T-helper 1 cell treated with Interleukin-12 subunit alpha and Interleukin-12 subunit beta and Interleukin-4 antibody, amounts not matched to agents 30 μg/mL and 1 μg/mL, for 36 hours (primary cell): ENCODE measurements around the gene STK25.

Experiments used
- H3K27ac Mint-ChIP-seq: one replicate; pipeline ENCODE4 v1.8.0; 2021; ENCODE audit warnings: mild to moderate bottlenecking, mixed read lengths
- H3K27me3 Mint-ChIP-seq: one replicate; pipeline ENCODE4 v1.8.0; 2021; ENCODE audit warnings: low read depth, mixed read lengths
- H3K36me3 Mint-ChIP-seq: one replicate; pipeline ENCODE4 v1.8.0; 2021; ENCODE audit warnings: low read depth, mixed read lengths
- H3K4me1 Mint-ChIP-seq: one replicate; pipeline ENCODE4 v1.8.0; 2021; ENCODE audit warnings: low read depth, mixed read lengths
- H3K4me3 Mint-ChIP-seq: one replicate; pipeline ENCODE4 v1.8.0; 2021; ENCODE audit warnings: mild to moderate bottlenecking, moderate library complexity, mixed read lengths
- H3K9me3 Mint-ChIP-seq: one replicate; pipeline ENCODE4 v1.8.0; 2021; ENCODE audit warnings: mixed read lengths

STK25 gene

DNA sequence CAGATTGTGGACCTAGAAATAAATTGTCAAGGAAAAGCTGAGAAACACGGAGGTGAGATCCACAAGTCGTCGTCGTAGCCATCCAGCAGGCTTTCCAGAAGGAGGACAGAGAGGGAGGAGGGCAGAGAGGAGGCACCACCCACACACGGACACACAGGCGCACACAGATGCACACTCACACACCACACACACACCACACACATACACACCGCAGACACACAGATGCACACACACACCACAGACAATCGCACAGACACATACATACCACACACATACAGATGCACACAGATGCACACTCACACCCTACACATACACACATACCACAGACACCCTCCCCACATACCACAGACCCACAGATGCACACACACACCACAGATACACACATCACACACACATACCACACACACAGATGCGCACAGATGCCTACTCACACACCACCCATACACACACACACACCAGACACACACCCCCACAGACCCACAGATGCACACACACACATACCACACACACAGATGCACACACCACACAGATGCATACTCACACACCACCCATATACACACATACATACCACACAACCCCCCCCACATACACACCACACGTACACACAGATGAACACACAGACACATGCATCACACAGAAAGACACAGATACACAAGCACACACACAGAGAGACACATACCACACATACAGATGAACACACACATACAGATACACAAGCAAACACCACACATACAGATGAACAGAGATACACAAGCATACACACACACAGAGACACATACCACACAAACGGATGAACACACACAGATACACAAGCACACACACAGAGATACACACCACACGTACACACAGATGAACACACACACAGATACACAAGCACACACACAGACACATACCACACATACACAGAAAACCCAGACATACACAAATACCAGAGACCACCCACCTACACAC is 37.4 kb upstream of the STK25 start:
- Mint-ChIP-seq H3K9me3 (no peaks in the 10 kb centered on the region), H3K27me3 (peaks cover 20% of the 10 kb centered on the region), H3K36me3 (no peaks in the 10 kb centered on the region), H3K4me1 (no peaks in the 10 kb centered on the region), H3K4me3 (no peak overlapping the region), H3K27ac (no peak overlapping the region)

- no peaks in the 10 kb centered on the region for H3K36me3 Mint-ChIP-seq
- no peak overlapping the region for H3K4me3 Mint-ChIP-seq
- peaks cover 2% of the 10 kb centered on the region for H3K4me1 Mint-ChIP-seq
- no peak overlapping the region for H3K27ac Mint-ChIP-seq
- H3K9me3 Mint-ChIP-seq = no peaks in the 10 kb centered on the region
- peaks cover 27% of the 10 kb centered on the region for H3K27me3 Mint-ChIP-seq
Observed at GRCh38 chr2:241545106-241545505, 36.7 kb upstream of the STK25 start.

GRCh38 chr2:241542278-241542605 is 33.9 kb upstream of the STK25 start:
- Mint-ChIP-seq H3K4me3 (no peak overlapping the region), H3K27ac (no peak overlapping the region), H3K27me3 (peaks cover 32% of the 10 kb centered on the region), H3K9me3 (no peaks in the 10 kb centered on the region), H3K36me3 (no peaks in the 10 kb centered on the region), H3K4me1 (peaks cover 2% of the 10 kb centered on the region)

DNA sequence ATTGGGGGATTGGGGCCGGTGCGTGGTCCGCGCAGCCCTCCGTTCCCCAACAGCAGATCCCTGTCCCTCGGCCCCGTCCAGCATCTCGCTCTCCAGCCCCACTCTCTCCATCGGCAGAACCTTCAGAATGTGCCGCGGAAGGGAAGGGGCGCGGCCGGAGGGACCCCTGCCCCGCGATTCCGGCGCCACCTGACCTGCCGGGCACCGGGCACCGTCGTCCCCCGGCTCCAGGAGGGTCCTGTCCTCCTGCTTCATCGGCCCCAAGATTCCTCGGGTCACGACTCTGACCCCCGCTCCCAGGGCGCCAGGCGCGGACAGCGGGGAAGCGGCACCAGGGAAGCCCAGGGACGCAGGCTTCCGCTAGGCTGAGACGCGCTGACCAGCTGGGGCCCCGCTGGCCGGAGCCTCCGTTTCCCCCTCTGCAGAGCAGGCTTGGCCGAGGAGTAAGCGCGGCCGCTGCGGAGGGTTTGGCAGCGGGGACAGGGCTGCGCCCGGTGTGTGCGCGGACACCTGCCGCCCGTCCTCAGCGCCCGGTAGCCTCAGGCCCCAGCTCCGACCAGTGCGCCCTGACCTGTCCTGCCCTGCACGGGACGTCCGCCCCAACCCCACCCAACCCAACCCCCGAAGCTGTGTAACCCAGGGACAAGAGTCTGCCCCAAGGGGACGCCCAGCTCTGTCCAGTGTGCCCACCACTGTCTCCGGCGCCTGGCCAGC is 33.3 kb upstream of the STK25 start:
- Mint-ChIP-seq H3K27me3 (peaks cover 32% of the 10 kb centered on the region), H3K4me1 (peaks cover 2% of the 10 kb centered on the region), H3K36me3 (no peaks in the 10 kb centered on the region), H3K9me3 (no peaks in the 10 kb centered on the region), H3K27ac (no peak overlapping the region), H3K4me3 (no peak overlapping the region)

GRCh38 chr2:241540771-241541561 is 32.6 kb upstream of the STK25 start:
- Mint-ChIP-seq H3K4me3 (peak overlapping the region; percentile 64), H3K4me1 (peaks cover 2% of the 10 kb centered on the region), H3K27me3 (peaks cover 32% of the 10 kb centered on the region), H3K9me3 (no peaks in the 10 kb centered on the region), H3K36me3 (no peaks in the 10 kb centered on the region), H3K27ac (no peak overlapping the region)

GRCh38 chr2:241540401-241540770 is 32.0 kb upstream of the STK25 start:
- peaks cover 2% of the 10 kb centered on the region for H3K4me1 Mint-ChIP-seq
- H3K9me3 Mint-ChIP-seq = no peaks in the 10 kb centered on the region
- H3K27ac Mint-ChIP-seq = no peak overlapping the region
- H3K4me3 Mint-ChIP-seq = no peak overlapping the region
- no peaks in the 10 kb centered on the region for H3K36me3 Mint-ChIP-seq
- peaks cover 32% of the 10 kb centered on the region for H3K27me3 Mint-ChIP-seq

- Mint-ChIP-seq H3K27me3 (peaks cover 32% of the 10 kb centered on the region), H3K4me1 (peaks cover 2% of the 10 kb centered on the region), H3K36me3 (no peaks in the 10 kb centered on the region), H3K9me3 (no peaks in the 10 kb centered on the region), H3K27ac (no peak overlapping the region), H3K4me3 (no peak overlapping the region)
Observed at GRCh38 chr2:241539616-241540374, 31.4 kb upstream of the STK25 start.

GRCh38 chr2:241538838-241539615 is 30.6 kb upstream of the STK25 start:
- Mint-ChIP-seq H3K4me3 (peak overlapping the region; percentile 2), H3K27ac (no peak overlapping the region), H3K36me3 (no peaks in the 10 kb centered on the region), H3K9me3 (no peaks in the 10 kb centered on the region), H3K4me1 (peaks cover 2% of the 10 kb centered on the region), H3K27me3 (peaks cover 32% of the 10 kb centered on the region)

- H3K27ac Mint-ChIP-seq = no peak overlapping the region
- peaks cover 2% of the 10 kb centered on the region for H3K4me1 Mint-ChIP-seq
- H3K27me3 Mint-ChIP-seq = peaks cover 18% of the 10 kb centered on the region
- H3K36me3 Mint-ChIP-seq = no peaks in the 10 kb centered on the region
- no peak overlapping the region for H3K4me3 Mint-ChIP-seq
- H3K9me3 Mint-ChIP-seq = no peaks in the 10 kb centered on the region
Observed at GRCh38 chr2:241535871-241536655, 27.7 kb upstream of the STK25 start.

- no peak overlapping the region for H3K4me3 Mint-ChIP-seq
- H3K36me3 Mint-ChIP-seq = no peaks in the 10 kb centered on the region
- H3K27me3 Mint-ChIP-seq = peaks cover 10% of the 10 kb centered on the region
- H3K9me3 Mint-ChIP-seq = no peaks in the 10 kb centered on the region
- H3K27ac Mint-ChIP-seq = no peak overlapping the region
- no peaks in the 10 kb centered on the region for H3K4me1 Mint-ChIP-seq
Observed at GRCh38 chr2:241534701-241535375, 26.5 kb upstream of the STK25 start.

DNA sequence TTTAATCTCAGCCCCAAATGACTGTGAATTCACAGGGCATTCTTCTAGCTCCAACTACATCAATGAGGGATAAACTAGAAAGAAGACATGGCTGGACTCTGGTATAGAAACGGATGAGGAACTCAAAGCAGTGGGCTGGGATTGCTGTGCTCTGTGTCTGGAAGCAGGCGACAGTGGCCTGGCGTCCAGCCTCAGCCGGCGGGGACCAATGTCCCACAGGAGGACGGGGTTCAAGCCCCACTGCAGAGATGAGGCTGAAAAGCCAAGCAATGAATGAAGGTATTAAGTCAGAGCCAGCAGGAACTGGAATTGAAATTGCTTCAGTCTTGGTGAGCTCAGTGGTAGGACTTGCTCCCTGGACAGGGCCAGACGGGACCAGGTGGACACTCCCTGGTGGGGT is 25.9 kb upstream of the STK25 start:
- no peaks in the 10 kb centered on the region for H3K36me3 Mint-ChIP-seq
- no peak overlapping the region for H3K27ac Mint-ChIP-seq
- H3K4me3 Mint-ChIP-seq = no peak overlapping the region
- H3K4me1 Mint-ChIP-seq = no peaks in the 10 kb centered on the region
- peaks cover 10% of the 10 kb centered on the region for H3K27me3 Mint-ChIP-seq
- no peaks in the 10 kb centered on the region for H3K9me3 Mint-ChIP-seq

GRCh38 chr2:241532733-241533601 is 24.6 kb upstream of the STK25 start:
- Mint-ChIP-seq H3K9me3 (no peaks in the 10 kb centered on the region), H3K27ac (no peak overlapping the region), H3K27me3 (no peaks in the 10 kb centered on the region), H3K4me3 (no peak overlapping the region), H3K4me1 (no peaks in the 10 kb centered on the region), H3K36me3 (no peaks in the 10 kb centered on the region)
